ENCODE measurements around the gene STYXL2.

STYXL2 gene

DNA sequence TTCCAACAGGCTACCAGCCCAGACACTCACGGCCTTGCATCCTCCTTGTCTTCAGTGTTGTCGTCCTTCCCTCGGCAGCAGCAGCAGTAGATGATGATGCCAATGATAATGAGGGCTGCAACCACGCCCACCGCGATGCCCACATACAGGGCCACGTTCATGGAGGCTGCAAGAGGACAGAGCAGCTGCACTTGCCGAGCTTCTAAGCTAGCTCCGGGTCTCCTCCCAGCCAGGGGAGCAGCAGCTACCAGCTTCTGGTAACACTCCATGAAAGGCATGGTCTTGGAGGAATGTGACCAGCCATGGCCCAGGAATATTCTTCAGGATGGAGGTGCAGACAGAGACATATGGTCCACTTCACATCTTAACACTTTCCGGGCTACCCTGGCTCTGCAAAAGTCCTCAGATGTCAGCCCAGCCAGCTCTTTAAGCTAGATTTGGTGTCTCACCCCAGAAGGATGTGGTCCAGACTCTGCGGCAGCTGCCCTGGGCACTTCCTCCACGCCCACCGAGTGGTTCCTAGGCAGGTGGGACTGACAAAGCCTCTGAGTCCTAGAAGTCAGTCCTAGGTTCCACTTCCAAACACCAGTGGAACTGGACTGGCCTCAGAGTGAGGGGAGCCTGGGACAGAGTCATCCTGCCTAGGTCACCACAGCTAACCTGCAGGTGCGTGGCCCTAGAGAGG, 38.8 kb upstream of the STYXL2 start:
- Histone ChIP-seq H3K79me2 (ENCODE audit: insufficient read depth, low read depth) (no peaks in the 10 kb centered on the region), H3K9ac (no peak overlapping the region), H2AFZ (ENCODE audit: low read depth) (no peak overlapping the region), H3K4me1 (ENCODE audit: low read depth, poor library complexity, severe bottlenecking) (peaks cover 20% of the 10 kb centered on the region), H4K20me1 (ENCODE audit: insufficient read depth) (no peaks in the 10 kb centered on the region), H3K27me3 (ENCODE audit: insufficient read depth, low read depth) (no peaks in the 10 kb centered on the region), H3K27ac (no peak overlapping the region), H3K4me3 (IDR thresholded peaks at IDR 0.05; ENCODE audit: insufficient read depth, low read depth, low read length) (no peak overlapping the region), H3K4me2 (no peak overlapping the region), H3K36me3 (ENCODE audit: insufficient read depth) (no peaks in the 10 kb centered on the region)
- TF ChIP-seq, protein P1, sequence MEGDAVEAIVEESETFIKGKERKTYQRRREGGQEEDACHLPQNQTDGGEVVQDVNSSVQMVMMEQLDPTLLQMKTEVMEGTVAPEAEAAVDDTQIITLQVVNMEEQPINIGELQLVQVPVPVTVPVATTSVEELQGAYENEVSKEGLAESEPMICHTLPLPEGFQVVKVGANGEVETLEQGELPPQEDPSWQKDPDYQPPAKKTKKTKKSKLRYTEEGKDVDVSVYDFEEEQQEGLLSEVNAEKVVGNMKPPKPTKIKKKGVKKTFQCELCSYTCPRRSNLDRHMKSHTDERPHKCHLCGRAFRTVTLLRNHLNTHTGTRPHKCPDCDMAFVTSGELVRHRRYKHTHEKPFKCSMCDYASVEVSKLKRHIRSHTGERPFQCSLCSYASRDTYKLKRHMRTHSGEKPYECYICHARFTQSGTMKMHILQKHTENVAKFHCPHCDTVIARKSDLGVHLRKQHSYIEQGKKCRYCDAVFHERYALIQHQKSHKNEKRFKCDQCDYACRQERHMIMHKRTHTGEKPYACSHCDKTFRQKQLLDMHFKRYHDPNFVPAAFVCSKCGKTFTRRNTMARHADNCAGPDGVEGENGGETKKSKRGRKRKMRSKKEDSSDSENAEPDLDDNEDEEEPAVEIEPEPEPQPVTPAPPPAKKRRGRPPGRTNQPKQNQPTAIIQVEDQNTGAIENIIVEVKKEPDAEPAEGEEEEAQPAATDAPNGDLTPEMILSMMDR (conservative IDR thresholded peaks at IDR 0.05; ENCODE audit: low read depth, low read length), result no peak

- no peaks in the 10 kb centered on the region for H3K36me3 ChIP-seq (ENCODE audit: insufficient read depth)
- peak overlapping the region; percentile 1; the same call in 1 of the 2 replicates for H3K27ac ChIP-seq
- H2AFZ ChIP-seq (ENCODE audit: low read depth), result peak overlapping the region; percentile 11; the same call in 1 of the 2 replicates
- H3K4me1 ChIP-seq (ENCODE audit: low read depth, poor library complexity, severe bottlenecking), result peaks cover 24% of the 10 kb centered on the region
- TF ChIP-seq, protein P1 (conservative IDR thresholded peaks at IDR 0.05; ENCODE audit: low read depth, low read length), result no peak
- no peaks in the 10 kb centered on the region for H4K20me1 ChIP-seq (ENCODE audit: insufficient read depth)
- H3K9ac ChIP-seq, result no peak overlapping the region
- no peak overlapping the region for H3K4me2 ChIP-seq
- H3K79me2 ChIP-seq (ENCODE audit: insufficient read depth, low read depth), result no peaks in the 10 kb centered on the region
- no peak overlapping the region for H3K4me3 ChIP-seq (IDR thresholded peaks at IDR 0.05; ENCODE audit: insufficient read depth, low read depth, low read length)
- H3K27me3 ChIP-seq (ENCODE audit: insufficient read depth, low read depth), result no peaks in the 10 kb centered on the region
Measured at GRCh38 chr1:167056529-167057231, 37.2 kb upstream of the STYXL2 start.

DNA sequence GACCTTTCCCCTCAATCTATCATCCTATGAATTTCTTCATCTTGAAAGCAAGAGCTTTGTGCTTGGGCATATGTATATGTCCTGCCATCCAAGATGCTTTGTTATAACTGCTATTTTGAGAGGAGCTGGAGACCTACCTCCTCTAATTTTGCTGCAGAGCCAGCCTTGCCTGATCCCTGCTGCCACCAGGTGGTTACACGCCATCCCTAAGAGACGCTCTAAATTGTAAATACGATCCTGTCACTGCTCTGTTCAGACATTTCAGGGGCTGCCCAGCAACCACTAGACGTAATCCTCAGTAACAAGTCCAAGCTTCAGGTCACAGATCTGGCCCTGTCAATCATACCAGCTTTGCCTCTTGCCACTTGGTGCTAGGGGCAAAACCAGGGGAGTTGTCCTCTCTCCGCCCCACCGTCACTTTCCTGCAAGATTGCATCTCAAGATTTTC, 36.6 kb upstream of the STYXL2 start:
- Histone ChIP-seq H3K27ac (peak overlapping the region; percentile 1; the same call in 1 of the 2 replicates), H3K4me2 (no peak overlapping the region), H3K79me2 (ENCODE audit: insufficient read depth, low read depth) (no peaks in the 10 kb centered on the region), H3K4me3 (IDR thresholded peaks at IDR 0.05; ENCODE audit: insufficient read depth, low read depth, low read length) (no peak overlapping the region), H3K9ac (no peak overlapping the region), H4K20me1 (ENCODE audit: insufficient read depth) (no peaks in the 10 kb centered on the region), H3K27me3 (ENCODE audit: insufficient read depth, low read depth) (no peaks in the 10 kb centered on the region), H3K36me3 (ENCODE audit: insufficient read depth) (no peaks in the 10 kb centered on the region), H3K4me1 (ENCODE audit: low read depth, poor library complexity, severe bottlenecking) (peaks cover 24% of the 10 kb centered on the region), H2AFZ (ENCODE audit: low read depth) (peak overlapping the region; percentile 11; the same call in 1 of the 2 replicates)
- TF ChIP-seq, protein P1 (conservative IDR thresholded peaks at IDR 0.05; ENCODE audit: low read depth, low read length), result peak; percentile 76

DNA sequence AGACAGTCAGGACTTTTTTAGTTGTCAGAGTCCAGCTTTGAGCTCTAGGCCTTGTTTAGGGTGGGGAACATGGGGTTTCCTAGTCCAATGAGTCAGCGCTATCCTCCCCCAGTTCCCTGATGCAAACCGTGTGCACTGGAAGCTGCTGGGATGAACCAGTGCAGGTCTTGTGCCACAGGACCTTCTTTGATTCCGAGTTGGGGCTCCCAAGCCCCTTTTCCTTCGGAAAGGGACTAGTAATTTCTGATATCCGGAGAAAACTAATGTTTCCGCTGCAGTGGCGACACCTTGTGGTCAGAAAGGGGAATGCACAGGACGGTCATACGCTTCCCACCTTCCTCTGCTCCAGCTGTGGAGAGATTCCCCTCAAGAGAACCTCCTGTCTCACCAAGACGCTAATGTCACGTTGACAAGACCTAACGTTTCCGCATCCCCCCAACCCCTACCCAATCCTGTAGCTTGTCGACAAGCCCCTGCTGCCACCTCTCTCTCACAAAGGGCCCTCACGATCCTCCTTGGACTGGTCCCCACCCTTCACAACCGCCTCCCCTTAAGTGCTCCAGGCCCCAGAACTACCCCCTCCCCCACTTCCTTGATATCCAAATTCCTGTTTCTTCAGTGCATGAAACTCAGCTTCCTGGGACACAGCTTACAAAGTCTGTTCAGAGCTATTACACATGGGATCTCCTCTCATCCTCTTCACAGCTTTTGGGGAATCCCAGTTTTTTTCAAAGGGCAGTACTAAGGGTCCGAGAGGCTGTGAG, 34.6 kb upstream of the STYXL2 start:
- H3K27me3 ChIP-seq (ENCODE audit: insufficient read depth, low read depth), result no peaks in the 10 kb centered on the region
- H3K4me2 ChIP-seq, result peak overlapping the region; percentile 63
- H3K36me3 ChIP-seq (ENCODE audit: insufficient read depth), result no peaks in the 10 kb centered on the region
- H3K4me1 ChIP-seq (ENCODE audit: low read depth, poor library complexity, severe bottlenecking), result peaks cover 24% of the 10 kb centered on the region
- H2AFZ ChIP-seq (ENCODE audit: low read depth), result peak overlapping the region; percentile 98
- no peaks in the 10 kb centered on the region for H3K79me2 ChIP-seq (ENCODE audit: insufficient read depth, low read depth)
- H4K20me1 ChIP-seq (ENCODE audit: insufficient read depth), result no peaks in the 10 kb centered on the region
- peak overlapping the region; percentile 52 for H3K4me3 ChIP-seq (IDR thresholded peaks at IDR 0.05; ENCODE audit: insufficient read depth, low read depth, low read length)
- peak overlapping the region; percentile 54; the same call in 1 of the 2 replicates for H3K9ac ChIP-seq
- H3K27ac ChIP-seq, result peak overlapping the region; percentile 49
- TF ChIP-seq, protein P1 (conservative IDR thresholded peaks at IDR 0.05; ENCODE audit: low read depth, low read length), result peak; percentile 99

Measured in KMS-11 (cell line).